Testis (tissue), 2 donors: ENCODE data around the gene SMIM23.
"Not testable (repeated sequence)": the region's sequence is repeated elsewhere in the genome, so short reads cannot be mapped to it uniquely, and the experiment has no call there.

Experiments
- POLR2A ChIP-seq: fragments of 450-650 bp; IDR thresholded peaks from one replicate; pipeline ENCODE4 v1.6.1; 2017; ENCODE audit warnings: antibody characterized with exemption, mild to moderate bottlenecking, moderate library complexity
- TF ChIP-seq, protein P1 (sequence below), 3 experiments: fragments of 450-650 bp in 2 of 3; fragments of 200-600 bp in 1 of 3; sonication (generic) in 1 of 3; IDR thresholded peaks; one replicate each; pipeline ENCODE4 v1.5.1; 2016 to 2019; ENCODE audit warnings: antibody characterized with exemption in 3 of 3, mild to moderate bottlenecking in 2 of 3, moderate library complexity in 1 of 3

- TF ChIP-seq, protein P1, sequence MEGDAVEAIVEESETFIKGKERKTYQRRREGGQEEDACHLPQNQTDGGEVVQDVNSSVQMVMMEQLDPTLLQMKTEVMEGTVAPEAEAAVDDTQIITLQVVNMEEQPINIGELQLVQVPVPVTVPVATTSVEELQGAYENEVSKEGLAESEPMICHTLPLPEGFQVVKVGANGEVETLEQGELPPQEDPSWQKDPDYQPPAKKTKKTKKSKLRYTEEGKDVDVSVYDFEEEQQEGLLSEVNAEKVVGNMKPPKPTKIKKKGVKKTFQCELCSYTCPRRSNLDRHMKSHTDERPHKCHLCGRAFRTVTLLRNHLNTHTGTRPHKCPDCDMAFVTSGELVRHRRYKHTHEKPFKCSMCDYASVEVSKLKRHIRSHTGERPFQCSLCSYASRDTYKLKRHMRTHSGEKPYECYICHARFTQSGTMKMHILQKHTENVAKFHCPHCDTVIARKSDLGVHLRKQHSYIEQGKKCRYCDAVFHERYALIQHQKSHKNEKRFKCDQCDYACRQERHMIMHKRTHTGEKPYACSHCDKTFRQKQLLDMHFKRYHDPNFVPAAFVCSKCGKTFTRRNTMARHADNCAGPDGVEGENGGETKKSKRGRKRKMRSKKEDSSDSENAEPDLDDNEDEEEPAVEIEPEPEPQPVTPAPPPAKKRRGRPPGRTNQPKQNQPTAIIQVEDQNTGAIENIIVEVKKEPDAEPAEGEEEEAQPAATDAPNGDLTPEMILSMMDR (IDR thresholded peaks at IDR 0.05) = not testable (repeated sequence)
- not testable (repeated sequence) for TF ChIP-seq POLR2A
These were observed 3.9 kb upstream of the SMIM23 start for GRCh38 chr5:171781744-171782143.
